Measurements from ENCODE around the gene KLHL1. TPM values are rescaled to one million over a fixed set of nuclear protein-coding genes. Genes with fewer than 3 reads are reported as not detected.

KLHL1 gene
- total and polyA plus RNA-seq, 2 experiments from 2014 or later = not detected

GRCh38 chr13:69951412-69951811 lies 156.8 kb downstream of the KLHL1 start:
- 22 to 23% methylated on average over 2 of the region's 2 CpGs for WGBS, 2 experiments (ENCODE audit: low coverage in 1 of 2, low lambda C conversion rate in 2 of 2, missing lambda C conversion rate in 2 of 2)
- Histone ChIP-seq H3K4me2 (ENCODE audit: unreplicated experiment) (no peak overlapping the region), H4K20me1 (ENCODE audit: insufficient read depth) (no peaks in the 10 kb centered on the region), H3K27me3 (replicated peaks; ENCODE audit: insufficient read depth) (no peaks in the 10 kb centered on the region), H3K27ac (no peak overlapping the region), H3F3A (ENCODE audit: insufficient read depth) (no peaks in the 10 kb centered on the region), H3K36me3 (ENCODE audit: low read depth) (no peaks in the 10 kb centered on the region), H3K4me3 (no peak overlapping the region), H3K9me2 (ENCODE audit: insufficient read depth) (no peaks in the 10 kb centered on the region), H3K4me1 (ENCODE audit: insufficient read depth) (no peaks in the 10 kb centered on the region), H2AFZ (no peak overlapping the region), H3K9ac (no peak overlapping the region), H3K79me2 (ENCODE audit: insufficient read depth) (no peaks in the 10 kb centered on the region), H3K9me3 (ENCODE audit: low read depth) (no peaks in the 10 kb centered on the region)
- DNase-seq = no peak
- TF ChIP-seq EZH2phosphoT487 (IDR thresholded peaks at IDR 0.05; ENCODE audit: insufficient read depth, low read depth) (no peak), EZH2 (IDR thresholded peaks at IDR 0.05; ENCODE audit: insufficient read depth, poor library complexity, severe bottlenecking) (no peak)
- in situ Hi-C loops (cut with MboI) = no loop called here

GRCh38 chr13:69950160-69950559 lies 158.1 kb downstream of the KLHL1 start:
- H3K9me2 ChIP-seq (ENCODE audit: insufficient read depth) = no peaks in the 10 kb centered on the region
- DNase-seq = no peak
- H2AFZ ChIP-seq = no peak overlapping the region
- 12 to 19% methylated on average over 4 of the region's 4 CpGs for WGBS, 2 experiments (ENCODE audit: low coverage in 1 of 2, low lambda C conversion rate in 2 of 2, missing lambda C conversion rate in 2 of 2)
- H3K9ac ChIP-seq = no peak overlapping the region
- H3F3A ChIP-seq (ENCODE audit: insufficient read depth) = no peaks in the 10 kb centered on the region
- H3K27me3 ChIP-seq (replicated peaks; ENCODE audit: insufficient read depth) = no peaks in the 10 kb centered on the region
- no peak for TF ChIP-seq EZH2 (IDR thresholded peaks at IDR 0.05; ENCODE audit: insufficient read depth, poor library complexity, severe bottlenecking)
- no peak for TF ChIP-seq EZH2phosphoT487 (IDR thresholded peaks at IDR 0.05; ENCODE audit: insufficient read depth, low read depth)
- H3K9me3 ChIP-seq (ENCODE audit: low read depth) = no peaks in the 10 kb centered on the region
- no peak overlapping the region for H3K27ac ChIP-seq
- H3K4me1 ChIP-seq (ENCODE audit: insufficient read depth) = no peaks in the 10 kb centered on the region
- no peaks in the 10 kb centered on the region for H3K79me2 ChIP-seq (ENCODE audit: insufficient read depth)
- H3K36me3 ChIP-seq (ENCODE audit: low read depth) = no peaks in the 10 kb centered on the region
- H3K4me2 ChIP-seq (ENCODE audit: unreplicated experiment) = no peak overlapping the region
- H4K20me1 ChIP-seq (ENCODE audit: insufficient read depth) = no peaks in the 10 kb centered on the region
- in situ Hi-C loops (cut with MboI) = no loop called here
- no peak overlapping the region for H3K4me3 ChIP-seq

GRCh38 chr13:69948016-69948415 lies 160.2 kb downstream of the KLHL1 start:
- no peak for DNase-seq
- WGBS, 2 experiments (ENCODE audit: low coverage in 1 of 2, low lambda C conversion rate in 2 of 2, missing lambda C conversion rate in 2 of 2) = 6 to 12% methylated on average over 3 of the region's 3 CpGs
- TF ChIP-seq EZH2 (IDR thresholded peaks at IDR 0.05; ENCODE audit: insufficient read depth, poor library complexity, severe bottlenecking) (no peak), EZH2phosphoT487 (IDR thresholded peaks at IDR 0.05; ENCODE audit: insufficient read depth, low read depth) (no peak)
- Histone ChIP-seq H3F3A (ENCODE audit: insufficient read depth) (no peaks in the 10 kb centered on the region), H4K20me1 (ENCODE audit: insufficient read depth) (no peaks in the 10 kb centered on the region), H3K9me2 (ENCODE audit: insufficient read depth) (no peaks in the 10 kb centered on the region), H3K27me3 (replicated peaks; ENCODE audit: insufficient read depth) (no peaks in the 10 kb centered on the region), H3K4me1 (ENCODE audit: insufficient read depth) (no peaks in the 10 kb centered on the region), H2AFZ (no peak overlapping the region), H3K9ac (no peak overlapping the region), H3K4me3 (no peak overlapping the region), H3K9me3 (ENCODE audit: low read depth) (no peaks in the 10 kb centered on the region), H3K79me2 (ENCODE audit: insufficient read depth) (no peaks in the 10 kb centered on the region), H3K27ac (no peak overlapping the region), H3K4me2 (ENCODE audit: unreplicated experiment) (no peak overlapping the region), H3K36me3 (ENCODE audit: low read depth) (no peaks in the 10 kb centered on the region)
- in situ Hi-C loops (cut with MboI) = no loop called here

GRCh38 chr13:69947582-69947981 lies 160.7 kb downstream of the KLHL1 start:
- H3F3A ChIP-seq (ENCODE audit: insufficient read depth) = no peaks in the 10 kb centered on the region
- no peaks in the 10 kb centered on the region for H3K36me3 ChIP-seq (ENCODE audit: low read depth)
- no peak for DNase-seq
- in situ Hi-C loops (cut with MboI) = no loop called here
- H3K27ac ChIP-seq = no peak overlapping the region
- no peak overlapping the region for H2AFZ ChIP-seq
- no peak overlapping the region for H3K9ac ChIP-seq
- no peaks in the 10 kb centered on the region for H3K9me3 ChIP-seq (ENCODE audit: low read depth)
- TF ChIP-seq EZH2 (IDR thresholded peaks at IDR 0.05; ENCODE audit: insufficient read depth, poor library complexity, severe bottlenecking) (no peak), EZH2phosphoT487 (IDR thresholded peaks at IDR 0.05; ENCODE audit: insufficient read depth, low read depth) (no peak)
- H3K79me2 ChIP-seq (ENCODE audit: insufficient read depth) = no peaks in the 10 kb centered on the region
- no peak overlapping the region for H3K4me2 ChIP-seq (ENCODE audit: unreplicated experiment)
- no peaks in the 10 kb centered on the region for H3K4me1 ChIP-seq (ENCODE audit: insufficient read depth)
- no peak overlapping the region for H3K4me3 ChIP-seq
- no peaks in the 10 kb centered on the region for H3K9me2 ChIP-seq (ENCODE audit: insufficient read depth)
- WGBS, 2 experiments (ENCODE audit: low coverage in 1 of 2, low lambda C conversion rate in 2 of 2, missing lambda C conversion rate in 2 of 2) = 10 to 16% methylated on average over 2 of the region's 2 CpGs
- H3K27me3 ChIP-seq (replicated peaks; ENCODE audit: insufficient read depth) = no peaks in the 10 kb centered on the region
- H4K20me1 ChIP-seq (ENCODE audit: insufficient read depth) = no peaks in the 10 kb centered on the region

- no peak overlapping the region for H3K4me2 ChIP-seq (ENCODE audit: unreplicated experiment)
- in situ Hi-C loops (cut with MboI) = no loop called here
- H3K79me2 ChIP-seq (ENCODE audit: insufficient read depth) = no peaks in the 10 kb centered on the region
- no peak for TF ChIP-seq EZH2phosphoT487 (IDR thresholded peaks at IDR 0.05; ENCODE audit: insufficient read depth, low read depth)
- TF ChIP-seq EZH2 (IDR thresholded peaks at IDR 0.05; ENCODE audit: insufficient read depth, poor library complexity, severe bottlenecking) = no peak
- H3K4me1 ChIP-seq (ENCODE audit: insufficient read depth) = no peaks in the 10 kb centered on the region
- H4K20me1 ChIP-seq (ENCODE audit: insufficient read depth) = no peaks in the 10 kb centered on the region
- H3K27ac ChIP-seq = no peak overlapping the region
- no peaks in the 10 kb centered on the region for H3K27me3 ChIP-seq (replicated peaks; ENCODE audit: insufficient read depth)
- H3K9me3 ChIP-seq (ENCODE audit: low read depth) = no peaks in the 10 kb centered on the region
- no peaks in the 10 kb centered on the region for H3K36me3 ChIP-seq (ENCODE audit: low read depth)
- no peaks in the 10 kb centered on the region for H3K9me2 ChIP-seq (ENCODE audit: insufficient read depth)
- H3K4me3 ChIP-seq = no peak overlapping the region
- no peak overlapping the region for H2AFZ ChIP-seq
- no peak for DNase-seq
- no peak overlapping the region for H3K9ac ChIP-seq
- 0% methylated on average over 1 of the region's 1 CpG for WGBS, 2 experiments (ENCODE audit: low coverage in 1 of 2, low lambda C conversion rate in 2 of 2, missing lambda C conversion rate in 2 of 2)
- no peaks in the 10 kb centered on the region for H3F3A ChIP-seq (ENCODE audit: insufficient read depth)
These were observed 161.7 kb downstream of the KLHL1 start for GRCh38 chr13:69946511-69946910.

Data from GM23248 (cell line).